Left lung (tissue), 14 donors: ENCODE data around the gene PGAP2. TPM values are rescaled to one million over a fixed set of nuclear protein-coding genes. Genes with fewer than 3 reads are reported as not detected.
"Not testable (repeated sequence)": the region's sequence is repeated elsewhere in the genome, so short reads cannot be mapped to it uniquely, and the experiment has no call there.

Source experiments
- ATAC-seq: fragments of 200-7000 bp; cut with Tn5 transposase; one replicate; pipeline ENCODE4 v1.9.1; 2020; ENCODE audit warnings: moderate library complexity
- DNase-seq, 4 donors: peaks; one replicate each; pipeline ENCODE4 v3.0.0-alpha.2; 2013 to 2020
- H3K27ac ChIP-seq, 2 donors: fragments of 200-600 bp; sonication (generic) in 1 of 2; one replicate each; pipeline versions ENCODE4 v1.5.0 to v1.8.0; 2020 to 2021
- H3K27me3 ChIP-seq, 2 donors: fragments of 200-600 bp; sonication (generic) in 1 of 2; one replicate each; pipeline versions ENCODE4 v1.5.0 to v1.8.0; 2020 to 2021
- H3K36me3 ChIP-seq, 2 donors: fragments of 200-600 bp; sonication (generic) in 1 of 2; one replicate each; pipeline versions ENCODE4 v1.5.0 to v1.8.0; 2020 to 2021
- H3K4me1 ChIP-seq, 2 donors: fragments of 200-600 bp; one replicate each; pipeline ENCODE4 v1.8.0; 2021
- H3K4me3 ChIP-seq, 2 donors: fragments of 200-600 bp; sonication (generic) in 1 of 2; one replicate each; pipeline versions ENCODE4 v1.5.0 to v1.8.0; 2020 to 2021; ENCODE audit warnings: mild to moderate bottlenecking in 1 of 2
- H3K9me3 ChIP-seq, 2 donors: fragments of 200-600 bp; sonication (generic) in 1 of 2; one replicate each; pipeline versions ENCODE4 v1.5.0 to v1.8.0; 2020 to 2021
- intact Hi-C, 2 donors: fragments of 100-400 bp; cut with DNase I; formaldehyde crosslinking; loops; one replicate each; pipeline versions ENCODE4 v1.11.2 to v1.14.2; 2022
- long read RNA-seq, 12 donors: library from polyadenylated mRNA in 2 of 12; unstranded in 2 of 12; transcript quantifications; one replicate each; pipeline ENCODE4 v2.0.0 and lab custom pipeline, GENCODE V29; 2019 to 2026
- polyA plus RNA-seq, 6 donors: library from polyadenylated mRNA; unstranded; fragments of 120-200 nt; gene quantifications; one replicate each; pipeline ENCODE4 v1.2.1, GENCODE V29; 2013; ENCODE audit not compliant: insufficient read length in 6 of 6
- total RNA-seq, 2 donors: library from RNA; stranded (reverse); fragmentation: NEBNext Ultra II Directional; extraction: Animal tissue kit (Norgen Biotek cat#: 25700); gene quantifications; one replicate each; pipeline ENCODE4 v1.2.1, GENCODE V29; 2021
- TF ChIP-seq, protein P1 (sequence below), 2 donors: fragments of 200-600 bp; sonication (generic) in 1 of 2; IDR thresholded peaks; one replicate each; pipeline versions ENCODE4 v1.5.0 to v1.8.0; 2021; ENCODE audit warnings: antibody characterized with exemption in 2 of 2
- donor health status: DM: no; HTN: yes; CAD: no.
- donor health status: DM: no; HTN: no; CAD: no.

Gene PGAP2
- total RNA-seq, result 10 to 100 TPM; 19.5 to 26.5 TPM
- 10 to 100 TPM; 49.2 to 60.2 (median 53.6) TPM for polyA plus RNA-seq
- long read RNA-seq, donor 1, partial matches to known transcripts, result 0 of 12 reads
- long read RNA-seq, donor 1, other reads (novel, unspliced or antisense), result 0 of 12 reads
- long read RNA-seq, donor 2, transcript PGAP2-232 (2 exons, 1,106 nt), result major isoform, 5 of 15 reads
- long read RNA-seq, donor 2, partial matches to known transcripts, result 0 of 15 reads
- long read RNA-seq, donor 2, other reads (novel, unspliced or antisense), result 0 of 15 reads
- long read RNA-seq, donor 3, partial matches to known transcripts, result 0 of 6 reads
- long read RNA-seq, donor 3, other reads (novel, unspliced or antisense), result 0 of 6 reads
- long read RNA-seq, donor 4, partial matches to known transcripts, result 0 of 15 reads
- long read RNA-seq, donor 4, other reads (novel, unspliced or antisense), result 5 of 15 reads
- long read RNA-seq, donor 5, partial matches to known transcripts, result 0 of 16 reads
- long read RNA-seq, donor 5, other reads (novel, unspliced or antisense), result 0 of 16 reads
- long read RNA-seq, donor 6, partial matches to known transcripts, result 0 of 8 reads
- long read RNA-seq, donor 6, other reads (novel, unspliced or antisense), result 0 of 8 reads
- long read RNA-seq, donor 7, partial matches to known transcripts, result 0 of 4 reads
- long read RNA-seq, donor 7, other reads (novel, unspliced or antisense), result 0 of 4 reads
- long read RNA-seq, donor 8, transcript PGAP2-232 (2 exons, 1,106 nt), result major isoform, 10 of 20 reads
- long read RNA-seq, donor 8, partial matches to known transcripts, result 0 of 20 reads
- long read RNA-seq, donor 8, other reads (novel, unspliced or antisense), result 0 of 20 reads
- long read RNA-seq, donor 9, partial matches to known transcripts, result 0 of 1 reads
- long read RNA-seq, donor 9, other reads (novel, unspliced or antisense), result 0 of 1 reads
- long read RNA-seq, donor 10, partial matches to known transcripts, result 0 of 14 reads
- long read RNA-seq, donor 10, other reads (novel, unspliced or antisense), result 5 of 14 reads
- long read RNA-seq, donor 11, partial matches to known transcripts, result 0 of 4 reads
- long read RNA-seq, donor 11, other reads (novel, unspliced or antisense), result 0 of 4 reads
- long read RNA-seq, donor 12, transcript PGAP2-215 (6 exons, 798 nt), result major isoform, 5 of 10 reads
- long read RNA-seq, donor 12, partial matches to known transcripts, result 0 of 10 reads
- long read RNA-seq, donor 12, other reads (novel, unspliced or antisense), result 0 of 10 reads

DNA sequence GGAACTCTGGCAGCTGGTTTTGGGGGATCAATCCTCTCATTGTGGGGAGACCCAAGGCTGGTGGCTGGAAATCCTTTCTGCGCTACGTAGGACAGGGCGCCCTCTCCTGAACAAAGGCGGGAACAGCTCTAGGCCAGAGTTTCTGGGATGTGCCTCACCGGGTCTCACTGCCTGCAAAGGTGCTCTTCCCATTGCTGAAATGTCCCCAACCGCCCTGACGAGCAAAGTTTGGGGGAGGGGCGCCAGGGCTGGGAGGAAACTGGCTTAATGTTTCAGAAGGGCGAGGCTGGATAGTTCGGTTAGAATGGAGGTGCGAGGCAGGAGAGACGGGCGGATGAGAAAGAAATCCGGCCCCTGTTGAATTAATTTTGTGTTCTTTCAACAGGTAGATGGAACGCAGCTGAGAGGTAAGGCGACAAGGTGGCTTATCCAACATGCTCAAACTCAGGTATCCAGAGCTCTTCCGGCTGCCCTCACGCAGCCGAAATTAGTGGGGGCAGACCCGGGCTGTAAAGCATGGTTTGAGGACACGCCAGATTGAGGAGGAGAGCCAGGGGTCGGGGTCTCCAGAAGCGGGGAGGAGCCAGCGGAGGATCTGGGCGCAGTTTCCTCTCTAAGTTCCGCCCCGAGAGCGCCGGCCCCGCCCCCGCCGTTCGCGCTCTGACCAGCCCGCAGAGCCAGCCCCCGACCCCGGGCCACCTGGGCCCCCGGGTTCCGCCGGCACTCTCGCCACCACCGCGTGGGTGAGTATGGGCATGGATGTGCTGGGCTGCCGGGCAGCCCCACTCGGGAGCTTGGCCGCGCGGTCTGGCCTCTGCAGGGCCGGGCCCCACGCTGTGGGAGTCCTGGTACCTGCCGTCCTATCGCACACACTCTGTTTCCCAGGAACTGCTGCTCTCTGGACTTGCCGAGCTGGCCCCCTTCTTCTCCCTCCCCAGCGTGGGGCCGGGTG lies at the start of gene PGAP2:
Gene PGAP2 (plus strand): TSS at position 652 of the 952 bp plus-strand sequence. CDS start 2,700 bp downstream, outside the sequence.
- intact Hi-C loops, result no loop called here
- peaks cover 0 to 9% of the 10 kb centered on the region in 2 donors for H3K4me1 ChIP-seq
- TF ChIP-seq, protein P1, sequence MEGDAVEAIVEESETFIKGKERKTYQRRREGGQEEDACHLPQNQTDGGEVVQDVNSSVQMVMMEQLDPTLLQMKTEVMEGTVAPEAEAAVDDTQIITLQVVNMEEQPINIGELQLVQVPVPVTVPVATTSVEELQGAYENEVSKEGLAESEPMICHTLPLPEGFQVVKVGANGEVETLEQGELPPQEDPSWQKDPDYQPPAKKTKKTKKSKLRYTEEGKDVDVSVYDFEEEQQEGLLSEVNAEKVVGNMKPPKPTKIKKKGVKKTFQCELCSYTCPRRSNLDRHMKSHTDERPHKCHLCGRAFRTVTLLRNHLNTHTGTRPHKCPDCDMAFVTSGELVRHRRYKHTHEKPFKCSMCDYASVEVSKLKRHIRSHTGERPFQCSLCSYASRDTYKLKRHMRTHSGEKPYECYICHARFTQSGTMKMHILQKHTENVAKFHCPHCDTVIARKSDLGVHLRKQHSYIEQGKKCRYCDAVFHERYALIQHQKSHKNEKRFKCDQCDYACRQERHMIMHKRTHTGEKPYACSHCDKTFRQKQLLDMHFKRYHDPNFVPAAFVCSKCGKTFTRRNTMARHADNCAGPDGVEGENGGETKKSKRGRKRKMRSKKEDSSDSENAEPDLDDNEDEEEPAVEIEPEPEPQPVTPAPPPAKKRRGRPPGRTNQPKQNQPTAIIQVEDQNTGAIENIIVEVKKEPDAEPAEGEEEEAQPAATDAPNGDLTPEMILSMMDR (IDR thresholded peaks at IDR 0.05), result peak; percentile 56 to 62
- ATAC-seq (peak; percentile 92), DNase-seq (peak; percentile 56 to 94 (median 72))
- H3K27ac ChIP-seq, result peak within 1 kb of the TSS; percentile 58 to 79
- no peaks in the 10 kb centered on the region for H3K27me3 ChIP-seq
- H3K9me3 ChIP-seq, result no peaks in the 10 kb centered on the region
- H3K36me3 ChIP-seq, result no peaks in the 10 kb centered on the region
- peak within 1 kb of the TSS; percentile 66 to 76 for H3K4me3 ChIP-seq

DNA sequence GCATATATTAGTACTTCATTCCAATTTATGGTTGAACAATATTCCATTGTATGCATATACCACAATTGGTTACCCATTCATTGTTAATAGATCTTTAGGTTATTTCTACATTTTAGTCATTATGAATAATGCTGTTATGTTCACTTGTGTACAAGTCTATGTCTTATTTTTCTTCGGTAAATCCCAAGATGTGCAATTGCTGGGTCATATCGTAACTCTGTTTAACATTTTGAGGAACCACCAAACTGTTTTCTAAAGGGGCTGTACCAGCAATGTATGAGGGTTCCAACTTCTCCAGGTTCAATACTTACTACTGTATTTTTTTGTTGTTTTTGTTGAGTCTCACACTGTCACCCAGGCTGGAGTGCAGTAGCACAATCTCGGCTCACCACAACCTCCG lies 44.1 kb upstream of the PGAP2 start:
- intact Hi-C loops, result no loop called here
- DNase-seq (no peak), ATAC-seq (no peak)
- Histone ChIP-seq H3K36me3 (peaks cover 11 to 100% of the 10 kb centered on the region in 2 donors), H3K4me3 (no peak overlapping the region), H3K4me1 (no peaks in the 10 kb centered on the region), H3K27me3 (no peaks in the 10 kb centered on the region), H3K27ac (no peak overlapping the region), H3K9me3 (no peaks in the 10 kb centered on the region)
- TF ChIP-seq, protein P1 (IDR thresholded peaks at IDR 0.05), result no peak

DNA sequence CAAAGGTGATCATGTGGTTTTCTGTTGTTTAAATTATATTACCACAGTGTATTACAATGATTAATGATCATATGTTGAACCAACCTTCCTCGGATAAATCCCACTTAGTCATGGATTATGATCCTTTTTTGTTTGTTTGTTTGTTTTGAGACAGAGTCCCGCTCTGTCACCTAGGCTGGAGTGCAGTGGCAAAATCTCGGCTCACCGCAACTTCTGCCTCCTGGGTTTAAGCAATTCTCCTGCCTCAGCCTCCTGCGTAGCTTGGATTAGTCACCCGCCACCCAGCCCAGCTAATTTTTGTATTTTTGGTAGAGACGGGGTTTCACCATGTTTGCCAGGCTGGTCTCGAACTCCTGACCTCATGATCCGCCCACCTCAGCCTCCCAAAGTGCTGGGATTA lies 41.5 kb upstream of the PGAP2 start:
- ATAC-seq, H3K27ac ChIP-seq, intact Hi-C loops, H3K4me1 ChIP-seq, DNase-seq, H3K27me3 ChIP-seq, H3K9me3 ChIP-seq, H3K4me3 ChIP-seq: not testable (repeated sequence)
- peaks cover 0 to 100% of the 10 kb centered on the region in 2 donors for H3K36me3 ChIP-seq

DNA sequence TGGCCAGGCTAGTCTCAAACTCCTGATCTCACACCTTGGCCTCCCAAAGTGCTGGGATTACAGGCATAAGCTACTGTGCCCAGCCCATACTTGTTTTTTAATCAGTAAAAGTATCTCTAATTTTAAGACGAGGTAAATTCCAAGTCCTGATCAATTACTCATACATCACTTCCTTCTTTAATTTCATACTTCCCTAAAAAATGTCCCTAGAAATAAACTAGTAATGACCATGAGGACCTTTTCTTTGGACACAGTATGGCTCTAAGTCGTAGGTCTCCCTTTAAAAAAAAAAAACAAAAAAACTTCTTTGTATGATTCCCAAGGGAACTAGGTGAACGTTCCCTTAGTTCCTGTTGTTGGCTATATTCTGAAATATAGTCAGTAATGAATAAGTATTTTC lies 40.8 kb upstream of the PGAP2 start:
- DNase-seq, result no peak
- ATAC-seq, result no peak
- intact Hi-C loops, result no loop called here
- Histone ChIP-seq H3K9me3 (no peaks in the 10 kb centered on the region), H3K4me3 (no peak overlapping the region), H3K4me1 (no peaks in the 10 kb centered on the region), H3K27ac (no peak overlapping the region), H3K36me3 (peaks cover 0 to 98% of the 10 kb centered on the region in 2 donors), H3K27me3 (no peaks in the 10 kb centered on the region)
- TF ChIP-seq, protein P1 (IDR thresholded peaks at IDR 0.05), result no peak
